Erythroblast (primary cell): ENCODE data around the gene NPSR1.
"Not testable (repeated sequence)": the region's sequence is repeated elsewhere in the genome, so short reads cannot be mapped to it uniquely, and the experiment has no call there.

ENCODE experiments used
- DNase-seq, 2 experiments: peaks; one replicate each; lab custom pipeline; 2025; lab: John Stamatoyannopoulos, UW
- GATA1 ChIP-seq: IDR thresholded peaks from 2 replicates; pipeline ENCODE4 v1.6.1; 2011; ENCODE audit warnings: low read depth, mild to moderate bottlenecking, control low read depth, low read length, moderate library complexity
- POLR2A ChIP-seq: IDR thresholded peaks from 2 replicates; pipeline ENCODE4 v1.6.1; 2011; ENCODE audit warnings: mild to moderate bottlenecking, low read length

Gene NPSR1, protein sequence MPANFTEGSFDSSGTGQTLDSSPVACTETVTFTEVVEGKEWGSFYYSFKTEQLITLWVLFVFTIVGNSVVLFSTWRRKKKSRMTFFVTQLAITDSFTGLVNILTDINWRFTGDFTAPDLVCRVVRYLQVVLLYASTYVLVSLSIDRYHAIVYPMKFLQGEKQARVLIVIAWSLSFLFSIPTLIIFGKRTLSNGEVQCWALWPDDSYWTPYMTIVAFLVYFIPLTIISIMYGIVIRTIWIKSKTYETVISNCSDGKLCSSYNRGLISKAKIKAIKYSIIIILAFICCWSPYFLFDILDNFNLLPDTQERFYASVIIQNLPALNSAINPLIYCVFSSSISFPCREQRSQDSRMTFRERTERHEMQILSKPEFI

DNA sequence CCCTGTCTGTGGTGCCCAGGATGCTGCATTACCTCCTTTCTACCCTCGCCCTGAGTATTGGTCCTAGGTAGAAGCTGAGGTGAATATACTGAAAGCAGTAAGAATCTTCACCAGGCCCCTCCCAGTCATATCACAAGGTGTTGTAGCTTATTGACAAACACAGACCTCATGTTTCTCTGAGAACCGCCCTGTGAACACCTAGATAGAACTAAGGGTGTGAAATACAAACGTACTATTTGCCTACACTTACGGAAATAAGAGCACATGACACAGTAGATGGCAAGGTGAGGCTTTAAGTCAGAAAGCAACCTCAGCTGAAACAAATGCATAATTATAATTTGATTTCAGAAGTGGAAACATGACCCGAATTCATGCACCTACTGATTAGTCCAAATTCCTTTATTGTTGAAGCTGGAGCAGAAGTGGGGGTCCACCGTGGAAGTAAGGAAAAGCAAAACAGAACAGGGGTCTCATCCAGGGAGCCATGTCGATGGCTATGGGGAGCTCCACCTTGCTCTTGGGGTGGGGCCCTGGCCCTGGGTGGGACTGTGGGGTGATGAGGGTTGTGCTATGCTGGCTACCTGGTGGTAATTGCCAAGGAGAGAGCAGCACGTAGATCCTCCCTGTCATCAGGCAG lies at the start of gene NPSR1:
Gene NPSR1 (plus strand): TSS at position 587 of the 637 bp plus-strand sequence. CDS start 195 bp downstream, outside the sequence.
- TF ChIP-seq GATA1, result no peak
- no peak for TF ChIP-seq POLR2A
- DNase-seq, result no peak

DNA sequence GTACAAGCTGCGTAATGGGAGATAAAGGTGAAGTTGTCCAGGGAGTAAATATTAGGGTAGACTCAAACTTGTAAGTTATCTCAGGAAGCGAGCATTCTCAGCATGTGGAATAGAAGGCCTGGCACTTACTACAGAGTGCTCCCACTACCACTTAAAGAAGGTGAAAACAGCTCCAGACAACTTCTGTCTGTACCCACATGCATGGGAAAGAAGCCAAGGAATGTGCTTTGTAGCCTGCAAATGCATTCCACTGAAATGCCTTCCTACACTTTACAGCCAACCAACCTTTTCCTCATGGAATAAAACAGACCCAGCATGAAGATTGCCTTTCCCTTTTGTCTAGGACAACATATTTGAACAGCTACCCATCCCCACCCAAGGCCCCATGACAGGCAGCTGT lies 45.4 kb upstream of the NPSR1 start:
- no peak for DNase-seq
- TF ChIP-seq GATA1 (no peak), POLR2A (no peak)

DNA sequence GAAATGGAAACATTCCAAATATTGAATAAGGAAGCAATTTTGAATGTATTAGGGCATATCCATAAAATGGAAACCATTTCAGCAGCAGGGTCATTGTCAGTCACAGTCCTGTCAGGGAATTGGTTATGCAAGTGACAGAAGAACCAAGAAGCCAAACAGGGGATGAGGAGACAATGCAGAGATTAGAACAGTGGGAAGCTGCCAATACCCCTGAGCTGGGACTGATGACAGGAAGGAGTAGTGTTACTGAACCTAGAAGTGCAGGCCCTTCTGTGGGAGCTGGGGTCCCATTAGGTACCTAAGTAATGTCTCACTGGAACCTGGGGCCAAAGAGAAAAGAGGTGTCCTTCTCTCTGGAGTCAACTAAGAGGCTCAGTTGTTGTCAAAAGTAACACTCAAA lies 37.6 kb upstream of the NPSR1 start:
- TF ChIP-seq POLR2A (no peak), GATA1 (no peak)
- no peak for DNase-seq

DNA sequence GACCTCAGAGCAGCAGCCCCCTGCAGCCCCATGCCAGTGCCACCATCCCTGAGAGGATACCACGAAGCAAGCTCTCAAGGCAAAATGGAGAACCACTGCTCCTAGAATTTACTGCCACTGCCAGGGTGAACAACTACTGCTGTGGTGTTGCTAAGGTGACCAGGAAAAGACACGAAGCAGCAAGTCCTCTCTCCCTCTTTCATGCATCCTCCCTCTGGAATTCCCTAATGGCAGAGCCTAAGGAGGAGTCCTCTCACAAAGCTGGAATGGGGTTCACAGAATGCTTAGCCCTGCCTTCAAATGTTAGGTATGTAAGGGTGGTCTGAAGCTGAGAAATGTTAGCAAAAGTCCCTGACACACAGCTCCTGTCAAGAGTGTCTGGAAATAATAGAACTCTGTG lies 35.8 kb upstream of the NPSR1 start:
- DNase-seq, result no peak
- TF ChIP-seq GATA1, result no peak
- TF ChIP-seq POLR2A, result no peak

DNA sequence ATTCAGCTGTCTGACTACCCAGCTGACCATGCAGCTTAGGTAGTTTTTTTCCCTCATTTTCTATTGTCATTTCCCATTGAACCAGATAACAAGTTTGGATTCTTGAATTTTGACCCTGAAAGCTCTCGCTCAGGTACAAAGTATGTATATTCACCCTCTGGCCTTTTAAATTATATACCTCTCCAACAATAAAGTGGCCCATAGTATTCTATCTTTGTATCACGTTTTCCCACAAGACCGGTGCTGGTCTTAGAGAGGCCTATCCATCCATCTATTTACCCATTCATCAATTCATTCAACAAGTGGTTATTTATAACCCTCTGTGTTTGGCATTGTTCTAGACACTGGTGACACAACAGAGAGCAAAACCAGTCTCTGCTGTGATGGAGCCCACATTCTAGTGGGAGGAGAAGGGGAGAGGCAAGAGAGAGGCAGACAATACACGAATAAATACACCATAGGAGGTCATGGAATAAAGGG lies 35.2 kb upstream of the NPSR1 start:
- DNase-seq, result no peak
- no peak for TF ChIP-seq POLR2A
- TF ChIP-seq GATA1, result no peak

DNA sequence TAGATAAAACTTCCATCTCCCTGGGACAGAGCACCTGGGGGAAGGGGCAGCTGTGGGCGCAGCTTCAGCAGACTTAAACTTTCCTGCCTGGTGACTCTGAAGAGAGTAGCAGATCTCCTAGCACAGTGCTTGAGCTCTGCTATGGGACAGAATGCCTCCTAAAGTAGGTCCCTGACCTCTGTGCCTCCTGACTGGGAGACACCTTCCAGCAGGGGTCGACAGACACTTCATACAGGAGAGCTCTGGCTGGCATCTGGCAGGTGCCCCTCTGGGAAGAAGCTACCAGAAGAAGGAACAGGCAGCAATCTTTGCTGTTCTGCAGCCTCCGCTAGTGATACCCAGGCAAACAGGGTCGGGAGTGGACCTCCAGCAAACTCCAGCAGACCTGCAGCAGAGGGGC lies 29.4 kb upstream of the NPSR1 start:
- not testable (repeated sequence) for DNase-seq

DNA sequence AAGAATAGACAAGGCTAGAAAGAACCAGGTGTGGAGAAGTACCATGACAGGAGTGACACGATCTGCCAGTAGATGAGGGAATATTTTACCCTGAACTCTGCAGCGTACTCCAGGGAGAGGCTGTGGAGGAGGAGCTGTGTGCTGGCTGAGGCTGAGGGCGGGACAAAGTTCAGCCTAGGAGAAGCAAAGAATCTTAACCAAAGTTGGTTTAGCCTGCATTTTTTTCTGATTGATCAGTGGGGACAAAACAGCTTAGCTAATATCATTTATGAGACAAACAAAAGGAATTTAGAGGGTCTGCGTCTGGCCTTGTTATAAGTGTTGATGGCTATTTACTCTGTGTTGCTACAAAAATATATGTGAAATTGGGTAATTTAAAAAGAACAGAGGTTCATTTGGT lies 5.2 kb upstream of the NPSR1 start:
- TF ChIP-seq POLR2A (no peak), GATA1 (no peak)
- no peak for DNase-seq

DNA sequence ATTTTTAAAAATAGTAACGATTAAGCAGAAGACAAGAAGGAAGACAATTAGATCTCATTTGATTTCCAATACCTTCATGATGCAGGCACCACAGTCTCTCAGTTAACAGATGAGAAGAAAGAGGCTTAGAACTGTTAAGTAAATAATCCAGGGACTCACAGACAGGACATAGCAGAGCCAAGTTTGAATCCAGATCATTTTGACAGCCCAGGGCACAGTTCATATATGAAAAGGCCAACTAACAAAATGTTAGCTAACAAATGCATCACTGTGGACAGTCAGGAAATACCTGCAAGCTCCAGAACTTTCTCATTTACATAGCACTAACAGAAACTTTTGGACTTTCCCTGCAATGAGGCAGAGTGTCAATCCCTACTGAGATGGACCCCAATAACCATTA lies 4.2 kb upstream of the NPSR1 start:
- DNase-seq, result no peak
- TF ChIP-seq GATA1 (no peak), POLR2A (no peak)

DNA sequence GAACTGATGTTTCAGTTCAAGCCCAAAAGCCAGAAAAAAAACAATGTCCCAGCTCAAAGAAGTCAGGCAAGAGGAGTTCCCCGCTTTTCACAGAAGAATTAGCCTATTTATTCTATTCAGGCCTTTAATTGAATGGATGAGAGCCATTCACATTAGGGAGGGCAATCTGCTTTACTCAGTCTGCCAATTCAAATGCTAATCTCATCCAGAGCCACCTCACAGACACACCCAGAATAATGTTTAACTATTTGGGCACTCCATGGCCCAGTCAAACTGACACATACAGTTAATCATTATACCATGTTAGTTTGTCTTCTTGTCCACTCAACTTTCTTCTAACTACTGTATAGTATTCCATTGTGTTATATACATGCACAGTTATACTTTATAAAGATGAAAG lies 2.6 kb upstream of the NPSR1 start:
- no peak for TF ChIP-seq GATA1
- TF ChIP-seq POLR2A, result no peak
- DNase-seq, result no peak

DNA sequence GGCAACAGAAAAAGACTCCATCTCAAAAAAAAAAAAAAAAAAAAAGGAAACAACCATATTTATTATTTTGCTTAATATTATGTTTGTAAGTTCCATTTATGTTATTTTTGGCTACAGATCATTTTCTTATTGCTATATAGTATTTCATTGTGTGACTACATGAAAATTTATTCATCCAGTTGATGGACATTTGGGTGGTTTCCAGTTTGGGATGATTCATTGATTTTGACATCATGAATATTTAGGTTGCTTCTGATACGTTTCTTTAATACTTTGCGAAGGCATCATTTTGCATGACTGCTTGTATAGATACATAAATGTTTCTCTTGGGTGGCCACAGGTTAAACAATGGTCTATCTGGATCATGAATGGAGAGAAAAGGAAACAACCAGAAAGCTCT lies 2.0 kb upstream of the NPSR1 start:
- no peak for TF ChIP-seq POLR2A
- TF ChIP-seq GATA1, result no peak
- no peak for DNase-seq

DNA sequence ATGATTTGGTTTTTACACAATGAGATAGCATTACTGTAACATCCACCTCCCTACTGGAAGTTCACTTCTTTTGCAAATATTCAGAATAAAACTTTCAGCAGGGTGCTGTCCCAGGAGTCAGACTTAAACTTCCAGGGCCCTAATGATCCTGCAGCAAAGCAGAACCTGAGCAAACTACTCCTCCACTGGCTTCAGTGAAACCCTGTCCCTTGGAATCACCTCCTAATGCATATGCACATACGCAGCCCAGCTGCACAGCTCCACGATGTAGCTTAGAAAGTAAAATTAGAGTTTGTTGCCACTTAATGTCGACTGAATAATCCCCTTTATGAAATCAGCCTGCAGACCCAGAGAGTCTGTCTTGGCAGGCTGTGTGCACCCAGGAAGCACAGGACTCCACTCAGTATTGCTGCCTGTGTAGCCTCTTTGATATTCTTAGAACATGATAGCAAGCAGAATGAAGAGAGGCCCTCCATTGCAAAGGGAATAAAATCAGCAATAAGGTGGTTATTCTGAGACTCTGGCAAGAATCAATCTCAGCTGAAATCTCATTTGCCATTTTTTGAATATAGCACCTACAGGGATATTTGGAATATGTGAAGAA lies 1.6 kb downstream of the NPSR1 start:
- TF ChIP-seq GATA1 (no peak), POLR2A (no peak)
- no peak for DNase-seq

DNA sequence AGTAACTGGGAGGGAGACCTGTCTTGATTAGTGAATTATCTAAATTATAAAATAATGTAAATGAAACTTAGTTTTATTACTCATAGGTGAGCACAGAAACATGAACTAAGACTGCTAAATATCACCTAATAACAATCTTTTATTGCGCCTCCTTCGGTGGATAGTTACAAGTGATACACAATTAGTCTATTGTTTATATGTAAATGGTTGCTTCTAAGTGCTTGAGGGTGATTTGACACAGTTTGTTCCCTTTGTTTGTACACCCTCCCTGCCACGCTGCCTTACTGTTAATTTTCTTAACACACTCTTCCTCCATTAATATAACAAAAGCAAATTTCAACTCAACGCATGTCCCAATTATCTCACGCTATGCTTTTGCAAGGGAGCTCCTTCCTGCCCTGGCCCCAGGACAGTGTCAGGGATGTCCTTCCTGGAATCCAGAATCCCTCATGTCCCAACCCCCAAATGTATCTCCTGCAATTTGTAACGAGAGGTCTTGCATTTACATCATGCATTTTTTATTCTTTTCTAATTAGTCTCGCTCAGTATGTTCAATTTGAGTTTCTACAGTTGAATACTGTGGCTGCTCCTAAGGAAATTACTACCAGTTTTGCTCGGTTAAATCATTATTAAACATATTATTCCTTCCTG lies 4.2 kb downstream of the NPSR1 start:
- no peak for TF ChIP-seq GATA1
- TF ChIP-seq POLR2A, result no peak
- no peak for DNase-seq

DNA sequence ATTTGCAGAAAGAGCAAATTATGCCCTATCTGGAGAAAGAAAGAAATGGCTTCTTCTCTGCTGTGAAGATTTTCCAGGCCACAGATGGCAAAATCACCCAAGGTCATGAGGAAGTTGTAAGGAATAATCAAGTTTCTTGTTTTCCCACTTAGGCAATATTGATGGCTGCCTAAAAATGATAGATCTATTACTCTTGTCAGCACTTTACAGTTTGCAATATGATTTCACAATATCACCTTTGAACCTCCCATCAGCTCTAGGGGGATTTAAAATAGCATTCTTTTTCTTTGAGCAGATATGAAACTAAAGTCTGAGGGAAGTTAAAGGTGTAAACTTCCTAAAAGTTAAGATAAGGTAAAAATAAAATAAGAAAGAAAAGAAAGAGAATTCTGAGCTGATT lies 6.7 kb downstream of the NPSR1 start:
- no peak for DNase-seq
- TF ChIP-seq GATA1, result no peak
- no peak for TF ChIP-seq POLR2A

DNA sequence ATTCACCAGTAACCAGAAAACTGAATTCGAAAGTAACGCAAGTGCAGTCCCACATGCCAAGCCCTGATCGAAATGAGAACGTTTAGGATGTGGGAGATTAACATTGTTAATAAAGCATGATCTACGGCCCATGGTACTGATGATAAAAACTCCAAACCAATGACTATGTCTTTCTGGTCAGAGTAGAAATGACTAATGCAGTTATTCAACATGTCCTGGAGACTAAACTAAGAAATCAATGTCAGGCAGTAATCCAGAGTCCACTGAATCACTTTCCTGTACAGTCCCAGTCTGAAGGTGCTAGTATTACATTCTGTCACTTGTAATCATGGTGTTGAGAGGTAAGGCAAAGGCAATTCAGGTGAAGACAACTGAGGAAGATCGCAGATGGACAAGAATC lies 14.4 kb downstream of the NPSR1 start:
- DNase-seq, result no peak
- no peak for TF ChIP-seq POLR2A
- TF ChIP-seq GATA1, result no peak
